Ovary (tissue), 9 donors: ENCODE data around the gene COA8. TPM values are rescaled to one million over a fixed set of nuclear protein-coding genes. Genes with fewer than 3 reads are reported as not detected.

Experiments used
- DNase-seq, 5 donors: peaks; one replicate each; pipeline ENCODE4 v3.0.0-alpha.2; 2019 to 2020
- H3K27ac ChIP-seq, 2 donors: fragments of 200-600 bp; one replicate each; pipeline versions ENCODE4 v1.5.1 to v1.8.0; 2019 to 2022
- H3K27me3 ChIP-seq: fragments of 200-600 bp; one replicate; pipeline ENCODE4 v1.8.0; 2022
- H3K36me3 ChIP-seq: fragments of 200-600 bp; sonication (generic); one replicate; pipeline ENCODE4 v1.5.1; 2019
- H3K4me1 ChIP-seq: one replicate; pipeline ENCODE4 v1.8.1; 2013; ENCODE audit warnings: mild to moderate bottlenecking, moderate library complexity; ENCODE audit not compliant: insufficient read depth
- H3K4me3 ChIP-seq: fragments of 200-600 bp; sonication (generic); one replicate; pipeline ENCODE4 v1.5.1; 2017
- H3K9me3 ChIP-seq, 2 donors: fragments of 200-600 bp in 1 of 2; sonication (generic) in 1 of 2; one replicate each; pipeline versions ENCODE4 v1.5.1 to v1.8.1; 2013 to 2019; ENCODE audit warnings: mild to moderate bottlenecking in 1 of 2, moderate library complexity in 1 of 2
- EP300 ChIP-seq: sonication (generic); formaldehyde crosslinking; IDR thresholded peaks from one replicate; pipeline ENCODE4 v1.6.1; 2017; ENCODE audit warnings: antibody characterized with exemption
- POLR2A ChIP-seq: fragments of 450-650 bp; IDR thresholded peaks from one replicate; pipeline ENCODE4 v1.6.1; 2017; ENCODE audit warnings: antibody characterized with exemption, mild to moderate bottlenecking, moderate library complexity
- WGBS, 3 donors: extraction: QIAGEN DNeasy Blood & Tissue Kit in 1 of 3; methylation state at CpG; one replicate each; pipeline versions ENCODE4 v1.1.5 to v1.1.7; 2013 to 2017; 5-methylcytosine and 5-hydroxymethylcytosine counted together
- intact Hi-C, 4 donors: fragments of 100-400 bp; cut with DNase I; formaldehyde crosslinking; loops; one replicate each; pipeline versions ENCODE4 v1.11.0 to v1.15.1; 2022 to 2023
- polyA plus RNA-seq, 2 donors: library from polyadenylated mRNA; stranded (reverse); fragments of 200-250 nt in 1 of 2; fragments of 350-450 nt in 1 of 2; fragmentation: Illumina TruSeq in 1 of 2; extraction: RNeasy Lipid Tissue Mini Kit (QIAGEN cat#74804) in 1 of 2; gene quantifications; one replicate each; pipeline ENCODE4 v1.2.3, GENCODE V29; 2013 to 2014
- total RNA-seq, 7 donors: library from RNA; depleted of rRNA in 2 of 7; stranded (reverse); fragments of >200 nt in 2 of 7; fragmentation: NEBNext Ultra II Directional in 3 of 7; extraction: Animal tissue kit (Norgen Biotek cat#: 25700) in 3 of 7; gene quantifications; one replicate each; pipeline versions ENCODE4 v1.1.0 to v1.2.4, GENCODE V29; 2016 to 2023
- TF ChIP-seq, protein P1 (sequence below), 3 donors: fragments of 450-650 bp in 2 of 3; fragments of 200-600 bp in 1 of 3; IDR thresholded peaks; one replicate each; pipeline versions ENCODE4 v1.5.1 to v1.8.0; 2016 to 2022; ENCODE audit warnings: antibody characterized with exemption in 3 of 3, mild to moderate bottlenecking in 1 of 3
- donor health status: DM: no; HTN: no; CAD: no; lungs with moderate emphysema.
- donor health status: DM: no; HTN: no; CAD: no.
- donor health status: Bipolar disorder and iron deficiency.
- donor health status: DM: yes; HTN: yes; CAD: no.
- donor health status: DM: no; HTN: no; CAD: no.
- donor health status: DM: yes; HTN: yes; CAD: no.

The COA8 gene
- total and polyA plus RNA-seq, 9 donors = 11.4 to 50.1 (median 26.8) TPM

- peak in 1 of 5 donors; percentile 28 for DNase-seq
- no peak overlapping the region for H3K4me3 ChIP-seq
- 76 to 78% (median 77%) methylated on average over 15 of the region's 15 CpGs for WGBS, 3 donors
- H3K27ac ChIP-seq = no peak overlapping the region
- intact Hi-C loops = no loop called here
- peaks cover 17% of the 10 kb centered on the region for H3K4me1 ChIP-seq
- H3K27me3 ChIP-seq = no peaks in the 10 kb centered on the region
- TF ChIP-seq, protein P1, sequence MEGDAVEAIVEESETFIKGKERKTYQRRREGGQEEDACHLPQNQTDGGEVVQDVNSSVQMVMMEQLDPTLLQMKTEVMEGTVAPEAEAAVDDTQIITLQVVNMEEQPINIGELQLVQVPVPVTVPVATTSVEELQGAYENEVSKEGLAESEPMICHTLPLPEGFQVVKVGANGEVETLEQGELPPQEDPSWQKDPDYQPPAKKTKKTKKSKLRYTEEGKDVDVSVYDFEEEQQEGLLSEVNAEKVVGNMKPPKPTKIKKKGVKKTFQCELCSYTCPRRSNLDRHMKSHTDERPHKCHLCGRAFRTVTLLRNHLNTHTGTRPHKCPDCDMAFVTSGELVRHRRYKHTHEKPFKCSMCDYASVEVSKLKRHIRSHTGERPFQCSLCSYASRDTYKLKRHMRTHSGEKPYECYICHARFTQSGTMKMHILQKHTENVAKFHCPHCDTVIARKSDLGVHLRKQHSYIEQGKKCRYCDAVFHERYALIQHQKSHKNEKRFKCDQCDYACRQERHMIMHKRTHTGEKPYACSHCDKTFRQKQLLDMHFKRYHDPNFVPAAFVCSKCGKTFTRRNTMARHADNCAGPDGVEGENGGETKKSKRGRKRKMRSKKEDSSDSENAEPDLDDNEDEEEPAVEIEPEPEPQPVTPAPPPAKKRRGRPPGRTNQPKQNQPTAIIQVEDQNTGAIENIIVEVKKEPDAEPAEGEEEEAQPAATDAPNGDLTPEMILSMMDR (IDR thresholded peaks at IDR 0.05) = no peak
- TF ChIP-seq EP300 (no peak), POLR2A (no peak)
- no peaks in the 10 kb centered on the region for H3K36me3 ChIP-seq
- H3K9me3 ChIP-seq = no peaks in the 10 kb centered on the region
Observed at GRCh38 chr14:103531421-103532215, 31.1 kb upstream of the COA8 start.

DNA sequence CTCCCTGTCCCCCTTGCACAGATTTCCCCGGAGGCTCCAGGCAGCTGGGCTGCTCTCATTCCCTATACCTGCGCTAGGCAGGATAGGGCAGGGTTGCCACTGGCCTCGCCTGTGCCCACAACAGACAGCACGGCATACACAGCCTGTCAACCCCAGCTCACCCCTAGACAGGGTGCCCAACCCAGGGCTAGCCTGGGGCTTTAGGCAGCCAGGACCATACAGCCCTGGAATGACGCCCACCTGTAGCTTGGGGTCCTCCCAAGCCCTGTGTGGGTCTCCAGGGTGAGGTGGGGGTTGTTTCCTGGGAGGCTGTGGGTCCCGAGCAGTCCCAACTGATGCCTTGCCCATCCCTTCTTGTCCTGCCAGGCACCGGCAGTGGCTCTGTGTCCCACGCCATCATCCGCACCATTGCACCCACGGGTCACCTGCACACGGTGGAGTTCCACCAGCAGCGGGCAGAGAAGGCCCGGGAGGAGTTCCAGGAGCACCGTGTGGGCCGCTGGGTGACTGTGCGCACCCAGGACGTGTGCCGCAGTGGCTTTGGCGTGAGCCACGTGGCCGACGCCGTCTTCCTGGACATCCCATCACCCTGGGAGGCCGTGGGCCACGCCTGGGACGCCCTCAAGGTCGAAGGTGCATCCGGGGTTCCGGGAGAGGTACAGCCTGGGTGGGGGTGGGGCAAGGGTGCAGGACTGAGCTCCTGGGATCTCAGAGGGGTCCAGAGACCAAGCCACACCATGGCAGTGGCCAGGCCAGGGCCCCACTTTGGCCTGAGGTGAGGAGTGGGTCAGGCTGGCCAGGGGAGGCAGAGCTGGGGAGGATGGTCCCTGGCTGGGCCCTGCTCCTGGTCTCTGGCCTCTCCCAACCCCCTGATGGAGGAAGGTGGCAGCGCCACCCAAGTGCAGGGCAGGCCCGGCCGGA lies 30.3 kb upstream of the COA8 start:
- peak in 2 of 5 donors; percentile 26 to 39 for DNase-seq
- Histone ChIP-seq H3K4me1 (peaks cover 17% of the 10 kb centered on the region), H3K27me3 (no peaks in the 10 kb centered on the region), H3K36me3 (no peaks in the 10 kb centered on the region), H3K9me3 (no peaks in the 10 kb centered on the region), H3K4me3 (no peak overlapping the region), H3K27ac (peak overlapping the region in 1 of 2 donors; percentile 31)
- 70 to 76% (median 72%) methylated on average over 14 to 32 of the region's 32 CpGs for WGBS, 3 donors
- TF ChIP-seq EP300 (no peak), POLR2A (no peak)
- TF ChIP-seq, protein P1 (IDR thresholded peaks at IDR 0.05) = no peak
- intact Hi-C loops = no loop called here

- H3K9me3 ChIP-seq = no peaks in the 10 kb centered on the region
- no peak overlapping the region for H3K4me3 ChIP-seq
- intact Hi-C loops = no loop called here
- 60 to 68% (median 62%) methylated on average over 22 to 23 of the region's 23 CpGs for WGBS, 3 donors
- TF ChIP-seq POLR2A = no peak
- TF ChIP-seq, protein P1 (IDR thresholded peaks at IDR 0.05) = no peak
- TF ChIP-seq EP300 = no peak
- DNase-seq = peak in 4 of 5 donors; percentile 47 to 70 (median 59)
- peak overlapping the region in 1 of 2 donors; percentile 31 for H3K27ac ChIP-seq
- H3K27me3 ChIP-seq = no peaks in the 10 kb centered on the region
- no peaks in the 10 kb centered on the region for H3K36me3 ChIP-seq
- peaks cover 9% of the 10 kb centered on the region for H3K4me1 ChIP-seq
Observed at GRCh38 chr14:103533137-103533998, 29.4 kb upstream of the COA8 start.
